Measurements from ENCODE around the gene TLK2.
"Not testable (repeated sequence)": the region's sequence is repeated elsewhere in the genome, so short reads cannot be mapped to it uniquely, and the experiment has no call there.

Gene TLK2

DNA sequence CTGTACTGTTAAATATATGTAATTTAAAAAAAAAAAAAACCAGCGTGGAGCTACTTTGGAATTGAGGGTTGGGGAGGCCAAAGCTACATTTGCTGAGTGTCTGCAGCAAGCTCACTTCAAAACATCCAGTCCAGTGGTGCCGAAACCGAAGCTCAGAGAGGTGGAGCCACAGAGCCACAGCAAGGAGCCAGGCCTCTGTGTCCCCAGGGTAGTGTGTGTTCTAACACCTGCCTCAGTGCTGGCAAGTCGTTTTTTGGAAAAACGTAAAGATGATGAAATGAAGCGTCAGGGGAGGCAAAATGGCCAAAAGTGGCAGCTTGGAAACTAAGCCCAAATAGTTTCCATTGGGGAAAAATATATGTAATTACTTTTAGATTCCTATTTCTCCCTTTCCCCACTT, 112.7 kb downstream of the TLK2 start:
- Histone ChIP-seq H3K9me3 (ENCODE audit: control insufficient read depth, insufficient read depth, low read depth, low read length) (no peaks in the 10 kb centered on the region), H3K36me3 (ENCODE audit: control insufficient read depth, insufficient read depth, low read length) (peaks cover 55% of the 10 kb centered on the region), H3K4me1 (ENCODE audit: control insufficient read depth, insufficient read depth, low read length) (no peaks in the 10 kb centered on the region), H3K4me3 (ENCODE audit: low read depth, low read length) (no peak overlapping the region), H3K27me3 (ENCODE audit: control insufficient read depth, insufficient read depth, low read length) (no peaks in the 10 kb centered on the region), H3K27ac (ENCODE audit: low read depth, low read length) (no peak overlapping the region), H3K9ac (ENCODE audit: low read length) (no peak overlapping the region)

DNA sequence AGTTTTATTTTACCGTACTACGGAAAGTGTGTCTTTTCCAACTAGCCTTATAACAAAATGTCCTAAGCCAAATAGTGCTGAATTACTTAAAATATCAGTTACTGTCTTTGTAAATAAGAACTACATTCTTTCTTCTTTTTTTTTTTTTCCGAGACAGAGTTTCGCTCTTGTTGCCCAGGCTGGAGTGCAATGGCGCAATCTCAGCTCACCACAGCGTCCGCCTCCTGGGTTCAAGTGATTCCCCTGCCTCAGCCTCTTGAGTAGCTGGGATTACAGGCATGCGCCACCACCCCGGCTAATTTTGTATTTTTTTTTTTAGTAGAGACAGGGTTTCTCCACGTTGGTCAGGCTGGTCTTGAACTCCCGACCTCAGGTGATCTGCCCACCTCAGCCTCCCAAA, 113.2 kb downstream of the TLK2 start:
- H3K4me1 ChIP-seq (ENCODE audit: control insufficient read depth, insufficient read depth, low read length); H3K27me3 ChIP-seq (ENCODE audit: control insufficient read depth, insufficient read depth, low read length); H3K9me3 ChIP-seq (ENCODE audit: control insufficient read depth, insufficient read depth, low read depth, low read length); H3K4me3 ChIP-seq (ENCODE audit: low read depth, low read length); H3K27ac ChIP-seq (ENCODE audit: low read depth, low read length); H3K9ac ChIP-seq (ENCODE audit: low read length): not testable (repeated sequence)
- H3K36me3 ChIP-seq (ENCODE audit: control insufficient read depth, insufficient read depth, low read length): peaks cover 58% of the 10 kb centered on the region

DNA sequence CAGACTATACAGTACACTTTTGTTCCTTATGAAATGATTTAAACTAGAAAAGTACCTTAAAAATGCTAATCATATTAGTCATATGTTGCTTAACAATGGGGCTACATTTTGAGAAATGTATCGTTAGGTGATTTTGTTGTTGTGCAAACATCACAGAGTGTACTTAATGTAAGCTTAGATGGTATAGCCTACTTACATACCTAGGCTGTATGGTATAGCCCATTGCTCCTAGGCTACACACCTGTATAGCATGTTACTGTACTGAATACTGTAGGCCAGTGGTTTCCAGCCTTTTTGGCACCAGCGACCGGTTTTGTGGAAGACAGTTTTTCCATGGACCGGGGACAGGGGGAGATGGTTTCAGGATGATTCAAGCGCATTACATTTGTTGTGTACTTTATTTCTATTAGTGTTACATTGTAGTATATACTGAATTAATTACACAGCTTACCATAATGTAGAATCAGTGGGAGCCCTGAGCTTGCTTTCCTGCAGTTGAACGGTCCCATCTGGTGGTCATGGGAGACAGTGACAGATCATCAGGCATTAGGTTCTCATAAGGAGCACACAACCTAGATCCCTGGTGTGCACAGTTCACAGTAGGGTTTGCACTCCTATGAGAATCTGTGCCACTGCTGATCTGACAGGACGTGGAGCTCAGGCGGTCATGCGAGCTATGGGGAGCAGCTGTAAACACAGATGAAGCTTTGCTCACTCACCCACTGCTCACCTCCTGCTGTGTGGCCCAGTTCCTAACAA, 113.9 kb downstream of the TLK2 start:
- Histone ChIP-seq H3K4me3 (ENCODE audit: low read depth, low read length) (no peak overlapping the region), H3K27ac (ENCODE audit: low read depth, low read length) (no peak overlapping the region), H3K4me1 (ENCODE audit: control insufficient read depth, insufficient read depth, low read length) (no peaks in the 10 kb centered on the region), H3K27me3 (ENCODE audit: control insufficient read depth, insufficient read depth, low read length) (no peaks in the 10 kb centered on the region), H3K36me3 (ENCODE audit: control insufficient read depth, insufficient read depth, low read length) (peaks cover 58% of the 10 kb centered on the region), H3K9me3 (ENCODE audit: control insufficient read depth, insufficient read depth, low read depth, low read length) (peaks cover 4% of the 10 kb centered on the region; the same call in 1 of the 2 replicates), H3K9ac (ENCODE audit: low read length) (no peak overlapping the region)

DNA sequence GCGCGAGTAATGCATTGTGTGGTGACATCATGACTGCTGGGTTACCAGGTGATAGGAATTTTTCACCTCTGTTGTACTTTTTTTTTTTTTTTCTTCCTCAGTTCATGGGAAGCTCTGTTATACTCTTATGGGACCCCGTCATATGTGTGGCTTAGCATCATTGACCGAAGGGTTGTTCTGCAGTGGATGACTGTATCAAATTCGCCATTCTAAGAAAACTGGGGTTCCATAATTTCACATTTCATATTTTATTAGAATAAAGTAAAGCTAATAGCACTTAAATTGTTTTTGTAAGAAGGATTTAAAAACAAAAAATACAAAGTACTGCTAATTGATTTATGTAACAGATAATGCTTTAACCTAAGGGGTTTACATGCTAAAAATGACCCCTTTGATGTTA, 116.9 kb downstream of the TLK2 start:
- no peaks in the 10 kb centered on the region for H3K4me1 ChIP-seq (ENCODE audit: control insufficient read depth, insufficient read depth, low read length)
- peaks cover 4% of the 10 kb centered on the region; the same call in 1 of the 2 replicates for H3K9me3 ChIP-seq (ENCODE audit: control insufficient read depth, insufficient read depth, low read depth, low read length)
- H3K27ac ChIP-seq (ENCODE audit: low read depth, low read length): no peak overlapping the region
- no peak overlapping the region for H3K4me3 ChIP-seq (ENCODE audit: low read depth, low read length)
- no peak overlapping the region for H3K9ac ChIP-seq (ENCODE audit: low read length)
- peaks cover 60% of the 10 kb centered on the region for H3K36me3 ChIP-seq (ENCODE audit: control insufficient read depth, insufficient read depth, low read length)
- H3K27me3 ChIP-seq (ENCODE audit: control insufficient read depth, insufficient read depth, low read length): no peaks in the 10 kb centered on the region

DNA sequence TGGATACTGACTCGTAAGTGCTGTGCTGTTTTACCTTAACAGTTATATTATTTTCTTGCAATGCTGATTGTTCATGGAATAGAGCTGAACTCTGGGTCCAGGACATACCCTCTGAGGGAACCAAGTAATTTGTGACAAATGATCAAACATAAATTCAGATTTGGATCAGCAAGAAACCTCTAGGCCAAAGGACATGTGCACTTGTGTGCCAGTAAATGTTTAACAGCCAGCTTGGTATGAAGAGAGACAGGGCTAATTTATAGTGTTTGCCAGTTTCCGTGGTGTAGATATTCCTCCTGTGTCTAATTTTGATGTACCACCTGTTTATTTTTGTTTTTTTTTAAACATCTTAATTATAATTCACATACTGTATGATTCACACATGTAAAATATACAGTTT, 118.0 kb downstream of the TLK2 start:
- Histone ChIP-seq H3K4me1 (ENCODE audit: control insufficient read depth, insufficient read depth, low read length) (no peaks in the 10 kb centered on the region), H3K9ac (ENCODE audit: low read length) (no peak overlapping the region), H3K4me3 (ENCODE audit: low read depth, low read length) (no peak overlapping the region), H3K27me3 (ENCODE audit: control insufficient read depth, insufficient read depth, low read length) (no peaks in the 10 kb centered on the region), H3K27ac (ENCODE audit: low read depth, low read length) (no peak overlapping the region), H3K36me3 (ENCODE audit: control insufficient read depth, insufficient read depth, low read length) (peaks cover 71% of the 10 kb centered on the region), H3K9me3 (ENCODE audit: control insufficient read depth, insufficient read depth, low read depth, low read length) (peaks cover 4% of the 10 kb centered on the region; the same call in 1 of the 2 replicates)

DNA sequence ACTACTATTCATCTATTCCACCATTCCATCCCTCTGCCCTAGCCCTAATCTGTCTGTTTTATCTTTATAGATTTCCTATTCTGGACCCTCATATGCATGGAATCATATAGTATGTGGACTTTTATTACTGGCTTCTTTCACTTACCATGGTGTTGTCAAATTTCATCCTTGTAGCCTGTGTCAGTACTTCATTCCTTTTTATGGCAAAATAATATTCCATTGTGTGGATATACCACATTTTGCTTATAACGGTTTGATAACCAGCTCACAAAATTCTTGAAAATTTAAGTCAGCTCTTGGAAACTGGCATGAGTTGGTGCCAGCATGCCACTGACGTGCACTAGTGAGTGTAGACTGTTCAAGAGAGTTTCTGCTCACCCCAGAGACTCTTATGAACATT, 118.5 kb downstream of the TLK2 start:
- Histone ChIP-seq H3K9ac (ENCODE audit: low read length) (no peak overlapping the region), H3K9me3 (ENCODE audit: control insufficient read depth, insufficient read depth, low read depth, low read length) (peaks cover 4% of the 10 kb centered on the region; the same call in 1 of the 2 replicates), H3K27me3 (ENCODE audit: control insufficient read depth, insufficient read depth, low read length) (no peaks in the 10 kb centered on the region), H3K4me1 (ENCODE audit: control insufficient read depth, insufficient read depth, low read length) (no peaks in the 10 kb centered on the region), H3K4me3 (ENCODE audit: low read depth, low read length) (no peak overlapping the region), H3K36me3 (ENCODE audit: control insufficient read depth, insufficient read depth, low read length) (peaks cover 75% of the 10 kb centered on the region), H3K27ac (ENCODE audit: low read depth, low read length) (no peak overlapping the region)

DNA sequence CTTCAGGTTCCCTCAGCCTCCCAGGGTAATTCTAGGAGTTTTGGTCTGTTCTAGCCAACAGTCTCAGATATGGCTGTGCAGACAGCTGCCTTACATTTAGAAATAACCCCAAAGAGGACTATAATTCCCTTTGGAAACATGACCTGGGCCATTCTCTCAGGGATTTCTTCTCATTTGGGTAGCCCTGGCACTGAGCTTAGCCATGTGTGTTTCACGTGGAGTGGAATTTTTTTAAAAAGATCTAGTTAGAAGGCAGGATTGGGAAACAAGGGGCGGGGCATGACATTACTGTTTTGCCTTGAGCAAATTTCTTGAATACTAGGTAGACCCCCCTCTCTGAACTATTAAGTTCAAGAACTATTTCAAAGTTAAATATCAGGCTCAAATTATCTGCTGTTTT, 119.3 kb downstream of the TLK2 start:
- Histone ChIP-seq H3K27me3 (ENCODE audit: control insufficient read depth, insufficient read depth, low read length) (no peaks in the 10 kb centered on the region), H3K9me3 (ENCODE audit: control insufficient read depth, insufficient read depth, low read depth, low read length) (peaks cover 4% of the 10 kb centered on the region; the same call in 1 of the 2 replicates), H3K4me1 (ENCODE audit: control insufficient read depth, insufficient read depth, low read length) (no peaks in the 10 kb centered on the region), H3K4me3 (ENCODE audit: low read depth, low read length) (no peak overlapping the region), H3K9ac (ENCODE audit: low read length) (no peak overlapping the region), H3K36me3 (ENCODE audit: control insufficient read depth, insufficient read depth, low read length) (peaks cover 75% of the 10 kb centered on the region), H3K27ac (ENCODE audit: low read depth, low read length) (no peak overlapping the region)

DNA sequence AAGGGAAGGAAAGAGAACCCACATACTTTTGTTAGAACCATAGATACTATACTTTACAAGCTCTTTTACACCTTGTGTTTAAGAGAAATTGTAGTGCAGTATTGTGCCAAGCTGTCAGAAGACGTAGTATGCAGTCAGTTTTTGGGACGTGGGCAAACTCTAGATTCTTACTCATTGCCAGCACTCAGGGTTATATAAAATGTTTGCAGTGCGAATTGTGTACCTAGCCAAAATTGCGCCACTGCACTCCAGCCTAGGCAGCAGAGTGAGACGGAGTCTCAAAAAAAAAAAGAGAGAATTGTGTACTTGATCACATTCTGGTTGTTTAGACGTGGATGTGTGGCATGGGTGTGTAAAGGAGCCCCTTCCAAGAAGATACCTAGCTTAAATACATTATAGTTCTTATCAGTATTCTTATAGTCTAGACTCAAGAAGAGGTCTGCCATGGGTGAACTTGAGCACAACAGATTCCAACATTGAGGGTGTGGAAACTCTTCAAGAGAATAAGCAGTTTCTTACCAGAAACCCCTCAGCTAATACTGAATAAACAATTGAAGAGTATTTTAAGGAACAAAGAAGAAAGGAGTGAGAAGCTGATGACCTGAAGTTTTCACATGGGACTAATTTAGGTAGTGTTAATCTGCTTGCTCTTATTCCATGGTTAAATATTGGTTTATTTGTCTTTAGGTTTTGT, 121.5 kb downstream of the TLK2 start:
- Histone ChIP-seq H3K9ac (ENCODE audit: low read length) (no peak overlapping the region), H3K36me3 (ENCODE audit: control insufficient read depth, insufficient read depth, low read length) (peaks cover 68% of the 10 kb centered on the region)

DNA sequence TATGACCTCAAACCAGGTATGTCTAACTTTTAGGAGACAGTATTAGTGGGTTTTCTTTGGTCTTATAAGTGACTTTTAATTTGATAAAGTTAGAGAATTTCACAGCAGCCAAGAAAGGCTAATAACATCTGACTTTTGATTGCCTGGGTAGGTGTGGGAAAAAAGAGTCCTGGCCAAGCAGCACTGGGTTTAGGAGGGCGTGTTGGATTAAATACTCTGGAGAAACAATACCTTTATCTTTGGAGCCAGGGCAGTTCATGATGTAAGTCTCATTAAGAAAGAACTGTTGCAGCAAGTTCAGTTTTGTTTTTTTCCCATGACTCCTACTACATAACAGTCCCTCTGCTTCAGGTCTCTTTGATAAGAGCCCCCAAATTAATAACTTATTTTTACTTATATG, 122.2 kb downstream of the TLK2 start:
- H3K36me3 ChIP-seq (ENCODE audit: control insufficient read depth, insufficient read depth, low read length): peaks cover 68% of the 10 kb centered on the region
- no peaks in the 10 kb centered on the region for H3K4me1 ChIP-seq (ENCODE audit: control insufficient read depth, insufficient read depth, low read length)
- H3K27me3 ChIP-seq (ENCODE audit: control insufficient read depth, insufficient read depth, low read length): no peaks in the 10 kb centered on the region
- no peak overlapping the region for H3K4me3 ChIP-seq (ENCODE audit: low read depth, low read length)
- H3K27ac ChIP-seq (ENCODE audit: low read depth, low read length): no peak overlapping the region
- no peak overlapping the region for H3K9ac ChIP-seq (ENCODE audit: low read length)
- H3K9me3 ChIP-seq (ENCODE audit: control insufficient read depth, insufficient read depth, low read depth, low read length): peaks cover 4% of the 10 kb centered on the region; the same call in 1 of the 2 replicates

More for the DNA sequence above, 121.5 kb downstream of the TLK2 start:
- no peak overlapping the region for H3K4me3 ChIP-seq (ENCODE audit: low read depth, low read length)
- no peaks in the 10 kb centered on the region for H3K4me1 ChIP-seq (ENCODE audit: control insufficient read depth, insufficient read depth, low read length)
- peaks cover 4% of the 10 kb centered on the region; the same call in 1 of the 2 replicates for H3K9me3 ChIP-seq (ENCODE audit: control insufficient read depth, insufficient read depth, low read depth, low read length)
- no peaks in the 10 kb centered on the region for H3K27me3 ChIP-seq (ENCODE audit: control insufficient read depth, insufficient read depth, low read length)
- no peak overlapping the region for H3K27ac ChIP-seq (ENCODE audit: low read depth, low read length)

DNA sequence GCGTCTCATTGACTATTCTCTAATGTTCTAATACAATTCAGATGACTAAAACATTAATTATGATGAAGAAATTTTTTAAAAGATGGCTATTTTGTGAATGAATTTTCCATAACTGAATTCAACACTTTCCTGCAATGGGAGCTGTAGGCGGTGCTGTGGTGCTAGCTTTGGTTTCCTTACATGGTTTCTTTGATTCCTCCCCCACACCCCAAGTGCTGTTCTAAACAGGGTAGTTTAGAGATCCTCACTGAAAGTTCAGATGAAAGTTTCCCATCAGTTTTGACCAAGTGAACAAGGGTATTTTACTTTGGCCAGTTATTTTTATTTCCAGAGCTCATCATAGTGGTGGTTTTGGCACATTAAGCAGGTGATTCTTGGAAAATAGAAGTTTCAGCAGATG, 122.8 kb downstream of the TLK2 start:
- H3K27ac ChIP-seq (ENCODE audit: low read depth, low read length): no peak overlapping the region
- H3K36me3 ChIP-seq (ENCODE audit: control insufficient read depth, insufficient read depth, low read length): peaks cover 68% of the 10 kb centered on the region
- H3K4me1 ChIP-seq (ENCODE audit: control insufficient read depth, insufficient read depth, low read length): no peaks in the 10 kb centered on the region
- H3K27me3 ChIP-seq (ENCODE audit: control insufficient read depth, insufficient read depth, low read length): no peaks in the 10 kb centered on the region
- no peak overlapping the region for H3K4me3 ChIP-seq (ENCODE audit: low read depth, low read length)
- no peak overlapping the region for H3K9ac ChIP-seq (ENCODE audit: low read length)
- H3K9me3 ChIP-seq (ENCODE audit: control insufficient read depth, insufficient read depth, low read depth, low read length): peaks cover 3% of the 10 kb centered on the region; the same call in 1 of the 2 replicates

DNA sequence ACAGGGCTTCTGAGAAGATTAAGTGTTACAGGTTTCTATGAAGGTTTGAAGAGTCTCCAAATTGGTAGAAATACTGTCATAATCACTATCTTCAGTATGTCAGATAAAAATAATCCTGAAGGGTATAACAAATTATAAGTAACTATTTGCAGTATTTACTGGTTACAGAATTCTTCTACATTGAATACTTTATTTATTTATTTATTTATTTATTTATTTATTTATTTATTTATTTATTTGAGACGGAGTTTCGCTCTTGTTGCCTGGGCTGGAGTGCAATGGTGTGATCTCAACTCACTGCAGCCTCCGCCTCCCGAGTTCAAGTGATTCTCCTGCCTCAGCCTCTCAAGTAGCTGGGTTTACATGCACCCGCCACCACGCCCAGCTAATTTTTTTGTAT, 125.2 kb downstream of the TLK2 start:
- H3K9ac ChIP-seq (ENCODE audit: low read length); H3K27me3 ChIP-seq (ENCODE audit: control insufficient read depth, insufficient read depth, low read length); H3K4me3 ChIP-seq (ENCODE audit: low read depth, low read length); H3K9me3 ChIP-seq (ENCODE audit: control insufficient read depth, insufficient read depth, low read depth, low read length); H3K27ac ChIP-seq (ENCODE audit: low read depth, low read length); H3K4me1 ChIP-seq (ENCODE audit: control insufficient read depth, insufficient read depth, low read length): not testable (repeated sequence)
- peaks cover 75% of the 10 kb centered on the region for H3K36me3 ChIP-seq (ENCODE audit: control insufficient read depth, insufficient read depth, low read length)

Data from HUES6 (cell line).